Suprapubic skin (tissue), 4 donors: Measurements from ENCODE around the gene SETD4.

ENCODE experiments used
- POLR2A ChIP-seq, 2 donors: fragments of 450-650 bp; IDR thresholded peaks; one replicate each; pipeline ENCODE4 v1.6.1; 2017; ENCODE audit warnings: antibody characterized with exemption in 2 of 2, mild to moderate bottlenecking in 2 of 2, moderate library complexity in 2 of 2
- POLR2AphosphoS5 ChIP-seq, 3 donors: sonication (generic); formaldehyde crosslinking; IDR thresholded peaks; one replicate each; pipeline ENCODE4 v1.6.1; 2017; ENCODE audit warnings: antibody characterized with exemption in 3 of 3

DNA sequence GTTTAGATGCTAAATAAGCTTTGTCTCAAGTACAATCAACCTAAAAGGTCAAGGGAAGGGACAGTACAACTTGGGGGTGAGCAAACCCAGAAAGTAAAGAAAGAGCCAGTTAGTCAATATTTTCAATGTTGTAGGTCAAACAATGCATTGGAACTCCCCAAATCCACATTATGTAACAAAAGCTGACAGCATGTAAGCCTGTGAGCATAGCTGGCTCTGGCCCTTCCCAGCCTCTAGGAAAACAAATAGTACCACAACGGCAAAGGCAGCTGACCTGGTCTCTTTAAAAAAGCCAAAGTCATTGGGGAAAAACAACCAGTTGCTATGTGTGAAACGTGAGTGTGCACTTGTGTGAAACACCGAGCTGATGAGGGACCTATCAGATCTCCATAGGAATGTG, 12.9 kb upstream of the SETD4 start:
- TF ChIP-seq POLR2A (IDR thresholded peaks at IDR 0.05) = no peak
- TF ChIP-seq POLR2AphosphoS5 (IDR thresholded peaks at IDR 0.05) = no peak
